Large intestine (tissue), 3 donors: ENCODE results near the gene PRAMEF2. TPM values are rescaled to one million over a fixed set of nuclear protein-coding genes. Genes with fewer than 3 reads are reported as not detected.
"Not testable (repeated sequence)": the region's sequence is repeated elsewhere in the genome, so short reads cannot be mapped to it uniquely, and the experiment has no call there.

Source experiments
- DNase-seq, 2 donors: peaks; one replicate each; pipeline versions ENCODE4 v3.0.0 to v3.0.0-alpha.2; 2013
- H3K27ac ChIP-seq: one replicate; pipeline ENCODE4 v1.5.1; 2013; ENCODE audit warnings: low read length
- H3K27me3 ChIP-seq: 2 replicates; pipeline ENCODE4 v1.6.1; 2013; ENCODE audit warnings: low read length; ENCODE audit not compliant: control insufficient read depth, insufficient read depth
- H3K36me3 ChIP-seq: 2 replicates; pipeline ENCODE4 v1.6.1; 2013; ENCODE audit warnings: low read length; ENCODE audit not compliant: control insufficient read depth, insufficient read depth
- H3K4me1 ChIP-seq: one replicate; pipeline ENCODE4 v1.6.1; 2013; ENCODE audit warnings: low read length; ENCODE audit not compliant: control insufficient read depth, insufficient read depth
- H3K4me3 ChIP-seq: one replicate; pipeline ENCODE4 v1.5.1; 2013; ENCODE audit warnings: low read length
- H3K9me3 ChIP-seq: one replicate; pipeline ENCODE4 v1.6.1; 2013; ENCODE audit warnings: mild to moderate bottlenecking, low read depth, low read length, moderate library complexity; ENCODE audit not compliant: control insufficient read depth
- WGBS: methylation state at CpG from one replicate; pipeline ENCODE4 v1.1.5; 2013; ENCODE audit warnings: low lambda C conversion rate; ENCODE audit not compliant: insufficient coverage; 5-methylcytosine and 5-hydroxymethylcytosine counted together
- polyA plus RNA-seq: library from polyadenylated mRNA; unstranded; fragments of 120-200 nt; gene quantifications from one replicate; pipeline ENCODE4 v1.2.1, GENCODE V29; 2013

PRAMEF2 gene
- polyA plus RNA-seq, 1 donor: not detected

- WGBS: no CpG with 5 or more reads among the region's 4 CpGs
- not testable (repeated sequence) for DNase-seq, H3K36me3 ChIP-seq, H3K27ac ChIP-seq, H3K27me3 ChIP-seq, H3K4me3 ChIP-seq, H3K4me1 ChIP-seq, H3K9me3 ChIP-seq
These were observed 21.6 kb downstream of the PRAMEF2 start for GRCh38 chr1:12878453-12878852.

- no CpG with 5 or more reads among the region's 3 CpGs for WGBS
- DNase-seq, H3K4me1 ChIP-seq, H3K27me3 ChIP-seq, H3K4me3 ChIP-seq, H3K27ac ChIP-seq, H3K9me3 ChIP-seq, H3K36me3 ChIP-seq: not testable (repeated sequence)
These were observed 29.2 kb downstream of the PRAMEF2 start, which contains the start of gene PRAMEF4 for GRCh38 chr1:12886101-12886500. Gene PRAMEF4, minus strand, starts transcription at chr1:12886201. Its CDS starts 2,807 bp downstream, at chr1:12883394.

- WGBS: no CpG with 5 or more reads among the region's 1 CpG
- H3K36me3 ChIP-seq, H3K27ac ChIP-seq: not testable (repeated sequence)
These were observed 41.3 kb downstream of the PRAMEF2 start, which contains the start of gene PRAMEF10 for GRCh38 chr1:12898170-12898569. Gene PRAMEF10, minus strand, starts transcription at chr1:12898270. Its CDS starts 2,423 bp downstream, at chr1:12895847.

GRCh38 chr1:12899186-12899585, 42.3 kb downstream of the PRAMEF2 start:
- not testable (repeated sequence) for H3K36me3 ChIP-seq, DNase-seq, H3K27me3 ChIP-seq, H3K4me3 ChIP-seq, H3K9me3 ChIP-seq, H3K27ac ChIP-seq, H3K4me1 ChIP-seq

More at GRCh38 chr1:12898170-12898569, 41.3 kb downstream of the PRAMEF2 start, which contains the start of gene PRAMEF10:
- H3K4me1 ChIP-seq, DNase-seq, H3K9me3 ChIP-seq, H3K27me3 ChIP-seq, H3K4me3 ChIP-seq: not testable (repeated sequence)

- not testable (repeated sequence) for H3K9me3 ChIP-seq, DNase-seq, H3K36me3 ChIP-seq, H3K27ac ChIP-seq, H3K27me3 ChIP-seq, H3K4me3 ChIP-seq, H3K4me1 ChIP-seq
- WGBS: no CpG with 5 or more reads among the region's 5 CpGs
These were observed 47.1 kb downstream of the PRAMEF2 start for GRCh38 chr1:12903793-12904572.

Other genes with a start within 250 kb of the PRAMEF2 start
- gene DHRS3, start 238.9 kb upstream of the PRAMEF2 start, polyA plus RNA-seq: 42.0 TPM
- gene AADACL4, start 213.0 kb upstream of the PRAMEF2 start, polyA plus RNA-seq: not detected
- gene AADACL3, start 141.0 kb upstream of the PRAMEF2 start, polyA plus RNA-seq: not detected
- gene CFAP107, start 110.9 kb upstream of the PRAMEF2 start, polyA plus RNA-seq: 0.03 TPM
- gene PRAMEF12, start 83.3 kb upstream of the PRAMEF2 start, polyA plus RNA-seq: not detected
- gene PRAMEF1, start 65.7 kb upstream of the PRAMEF2 start, polyA plus RNA-seq: not detected
- gene PRAMEF11, start 25.7 kb upstream of the PRAMEF2 start, polyA plus RNA-seq: not detected
- gene HNRNPCL1, start 8.4 kb upstream of the PRAMEF2 start, polyA plus RNA-seq: not detected
- gene PRAMEF4, start 29.1 kb downstream of the PRAMEF2 start, polyA plus RNA-seq: not detected
- not detected for gene PRAMEF10, start 41.2 kb downstream of the PRAMEF2 start, polyA plus RNA-seq
- not detected for gene PRAMEF7, start 59.5 kb downstream of the PRAMEF2 start, polyA plus RNA-seq
- not detected for gene PRAMEF6, start 90.5 kb downstream of the PRAMEF2 start, polyA plus RNA-seq
- not detected for gene PRAMEF27, start 199.5 kb downstream of the PRAMEF2 start, polyA plus RNA-seq
- not detected for gene HNRNPCL3, start 203.7 kb downstream of the PRAMEF2 start, polyA plus RNA-seq
- gene PRAMEF25, start 213.7 kb downstream of the PRAMEF2 start, polyA plus RNA-seq: not detected